Activated CD4-positive, alpha-beta T cell treated with anti-CD3 and anti-CD28 coated beads, Interleukin-2, amount 50 U/mL, for 4 hours (primary cell): ENCODE measurements around the gene SHPK.

Source experiments
- DNase-seq, 2 experiments: peaks; one replicate each; pipeline ENCODE4 v3.0.0-alpha.2; 2020

SHPK gene

DNA sequence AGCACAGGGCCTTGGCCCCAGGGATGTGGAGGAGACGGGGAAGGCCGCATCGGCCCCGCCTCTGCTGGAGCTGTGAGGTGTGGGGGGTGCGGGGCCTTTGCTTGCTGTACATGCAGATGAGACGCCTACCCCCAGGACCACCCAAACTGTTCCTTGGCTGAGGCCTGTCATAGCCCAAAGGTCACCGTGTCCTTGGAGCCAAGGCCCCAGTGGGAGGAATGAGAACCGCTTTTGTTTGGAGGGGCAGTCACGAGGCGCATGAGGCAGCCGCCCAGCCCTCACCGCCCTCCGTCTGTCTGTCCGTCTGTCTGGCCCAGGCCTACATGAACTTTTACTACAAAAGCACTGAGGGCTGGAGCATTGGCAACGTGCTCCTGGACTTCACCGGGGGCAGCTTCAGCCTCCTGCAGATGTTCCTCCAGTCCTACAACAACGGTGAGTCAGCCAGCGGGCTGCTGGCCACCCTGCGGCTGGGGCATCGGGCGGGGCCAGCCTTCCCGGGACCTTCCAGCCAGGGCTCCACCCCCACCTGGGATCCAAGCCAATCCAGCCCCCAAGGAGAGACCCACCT lies 23.6 kb upstream of the SHPK start:
- no peak for DNase-seq

DNA sequence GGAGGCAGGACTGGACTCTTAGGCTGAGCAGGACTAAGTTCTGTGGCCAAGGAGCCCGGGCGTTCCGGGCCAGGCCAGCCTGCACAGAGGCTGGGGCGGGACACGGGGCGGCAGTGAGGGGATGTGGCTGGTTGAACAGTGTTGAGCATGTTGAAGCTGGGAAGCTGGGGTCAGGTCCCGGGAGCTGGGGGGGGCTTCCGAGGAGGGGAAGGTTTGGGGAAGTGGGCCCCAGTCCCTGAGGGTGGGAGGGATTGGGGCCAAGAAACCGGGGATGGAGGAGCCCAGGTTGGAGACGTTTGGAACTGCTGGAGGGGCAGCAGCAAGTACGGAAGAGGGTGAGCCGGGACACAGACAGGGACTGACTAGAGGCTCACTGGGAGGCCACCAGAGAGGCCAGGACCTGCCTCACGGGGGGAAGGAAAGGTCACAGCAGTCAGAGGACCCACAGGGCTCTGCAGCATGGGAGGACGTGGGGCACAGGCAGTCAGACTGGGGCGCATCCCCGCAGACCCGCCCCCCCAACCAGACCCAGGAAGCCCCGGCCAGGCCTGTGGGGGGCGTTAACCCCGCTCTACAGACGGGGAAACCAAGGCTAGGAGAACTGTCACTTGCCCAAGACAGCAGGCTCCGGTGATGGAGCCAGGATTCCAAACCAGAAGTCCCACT lies 22.9 kb upstream of the SHPK start:
- no peak for DNase-seq

DNA sequence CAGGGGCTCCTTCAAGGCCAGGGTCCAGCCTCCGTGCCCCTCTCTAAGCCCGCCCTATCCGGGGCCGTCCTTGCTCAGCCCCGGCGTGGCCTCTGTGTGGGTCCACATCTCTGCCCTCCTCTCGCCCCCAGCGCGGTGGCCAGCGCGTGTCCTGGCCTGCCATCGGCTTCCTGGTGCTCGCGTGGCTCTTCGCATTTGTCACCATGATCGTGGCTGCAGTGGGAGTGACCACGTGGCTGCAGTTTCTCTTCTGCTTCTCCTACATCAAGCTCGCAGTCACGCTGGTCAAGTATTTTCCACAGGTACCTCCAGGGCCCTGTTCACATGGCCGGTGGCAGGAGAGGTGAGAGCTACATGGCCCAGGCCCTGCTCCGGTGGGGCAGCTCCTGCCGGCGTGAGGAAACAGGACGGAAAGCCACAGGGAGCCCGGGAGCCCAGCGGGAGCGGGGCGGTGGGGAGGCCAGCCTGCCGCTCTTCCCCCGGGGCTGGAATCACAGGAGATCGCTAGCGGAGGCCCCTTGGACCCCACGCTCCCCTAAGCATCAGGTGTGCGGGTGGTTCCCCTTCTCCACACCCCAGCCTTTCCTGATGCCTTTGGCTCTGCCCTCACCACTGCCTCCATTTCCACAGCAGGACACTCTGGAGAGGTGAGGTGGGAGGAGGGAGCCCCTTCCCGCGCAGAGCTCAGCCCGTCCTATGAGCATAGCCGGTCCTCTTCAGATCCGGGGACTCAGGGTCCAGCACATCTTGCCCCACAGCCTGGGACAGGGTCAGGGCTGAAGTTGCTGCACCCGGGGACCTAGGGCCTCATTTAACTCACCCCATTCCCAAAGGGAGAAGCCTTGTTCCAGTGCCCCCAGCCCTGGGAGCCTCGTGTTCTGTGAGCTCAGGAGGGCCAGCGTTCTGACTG lies 22.1 kb upstream of the SHPK start:
- DNase-seq: no peak

DNA sequence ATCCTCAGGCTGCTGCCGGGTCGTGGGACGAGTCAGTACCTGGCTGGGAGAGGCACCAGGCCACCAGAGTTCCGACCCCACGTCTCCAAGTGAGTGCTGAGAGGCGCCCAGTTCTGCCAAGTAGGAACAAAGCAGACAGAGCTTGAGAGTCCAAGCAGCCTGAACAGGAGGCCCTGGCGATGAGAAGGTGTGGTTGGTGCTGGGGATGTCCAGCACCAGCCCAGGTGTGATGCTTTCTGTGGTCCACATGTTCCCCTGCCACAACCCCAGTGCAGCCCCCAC lies 21.5 kb upstream of the SHPK start:
- DNase-seq: no peak

DNA sequence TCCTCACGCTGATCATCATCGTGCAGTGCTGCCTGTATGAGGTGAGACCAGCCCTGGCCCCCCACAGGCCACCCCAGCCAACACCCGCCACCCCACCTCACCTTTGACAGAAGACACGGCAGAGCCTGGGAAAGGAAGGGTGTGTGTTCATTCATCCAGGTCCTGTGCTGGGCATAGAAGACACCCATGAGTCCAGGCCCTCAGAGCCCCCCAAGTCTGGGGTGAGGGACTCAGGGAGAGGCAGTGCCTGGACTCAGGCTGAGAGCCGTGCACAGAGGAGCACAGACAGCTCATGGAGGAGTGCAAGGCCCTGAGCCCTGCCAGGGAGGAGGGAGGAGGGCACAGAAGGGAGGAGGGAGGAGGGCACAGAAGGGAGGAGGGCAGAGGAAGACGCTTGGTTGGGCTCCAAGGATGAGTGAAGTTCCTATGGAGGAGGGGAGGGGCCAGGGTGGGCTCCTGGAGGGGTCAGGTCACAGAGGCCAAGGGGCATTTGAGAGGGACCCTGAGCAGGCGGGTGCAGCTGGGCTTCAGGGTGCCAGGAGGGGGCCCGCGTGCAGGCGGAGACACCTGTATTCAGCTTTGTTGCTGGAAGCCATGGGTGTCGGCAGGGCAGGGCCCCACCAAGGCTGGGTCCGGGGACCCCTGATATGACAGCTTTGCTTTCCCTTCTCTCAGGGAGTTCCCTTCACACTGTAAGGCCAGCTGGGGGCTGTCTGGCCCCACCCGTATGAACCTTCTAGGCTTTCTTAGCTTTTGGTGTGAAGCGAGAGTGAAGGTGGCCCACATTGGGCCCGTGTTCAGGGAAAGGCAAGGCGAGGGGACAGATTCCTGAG lies 20.9 kb upstream of the SHPK start:
- no peak for DNase-seq

DNA sequence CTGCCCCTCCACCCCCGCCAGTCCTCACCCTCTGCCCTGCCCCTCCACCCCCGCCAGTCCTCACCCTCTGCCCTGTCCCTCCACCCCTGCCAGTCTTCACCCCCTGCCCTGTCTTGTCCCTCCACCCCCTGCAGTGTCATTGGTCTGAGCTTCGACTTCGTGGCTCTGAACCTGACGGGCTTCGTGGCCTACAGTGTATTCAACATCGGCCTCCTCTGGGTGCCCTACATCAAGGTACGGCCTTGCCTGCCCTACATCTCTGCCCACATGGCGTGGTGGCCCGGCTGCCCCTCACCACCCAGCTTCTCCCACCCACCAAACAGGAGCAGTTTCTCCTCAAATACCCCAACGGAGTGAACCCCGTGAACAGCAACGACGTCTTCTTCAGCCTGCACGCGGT lies 20.3 kb upstream of the SHPK start:
- DNase-seq: no peak

DNA sequence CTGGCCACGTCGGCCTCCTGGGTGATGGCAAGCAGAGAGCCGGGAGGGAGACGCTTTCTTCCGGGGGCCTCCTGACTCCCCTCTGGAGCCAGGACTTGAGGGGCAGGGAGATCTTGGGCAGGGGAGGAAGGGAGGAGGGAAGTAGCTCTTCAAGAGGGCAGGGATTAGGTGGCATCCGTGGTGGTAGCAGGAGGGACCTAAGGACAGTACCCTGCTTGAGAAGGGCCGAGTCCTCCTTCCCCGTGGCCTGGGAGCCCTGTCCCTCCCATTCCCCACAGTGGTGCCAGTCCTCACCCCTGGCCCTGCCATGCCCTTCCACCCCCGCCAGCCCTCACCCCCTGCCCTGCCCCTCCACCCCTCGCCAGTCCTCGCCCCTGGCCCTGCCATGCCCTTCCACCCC lies 19.7 kb upstream of the SHPK start:
- no peak for DNase-seq

DNA sequence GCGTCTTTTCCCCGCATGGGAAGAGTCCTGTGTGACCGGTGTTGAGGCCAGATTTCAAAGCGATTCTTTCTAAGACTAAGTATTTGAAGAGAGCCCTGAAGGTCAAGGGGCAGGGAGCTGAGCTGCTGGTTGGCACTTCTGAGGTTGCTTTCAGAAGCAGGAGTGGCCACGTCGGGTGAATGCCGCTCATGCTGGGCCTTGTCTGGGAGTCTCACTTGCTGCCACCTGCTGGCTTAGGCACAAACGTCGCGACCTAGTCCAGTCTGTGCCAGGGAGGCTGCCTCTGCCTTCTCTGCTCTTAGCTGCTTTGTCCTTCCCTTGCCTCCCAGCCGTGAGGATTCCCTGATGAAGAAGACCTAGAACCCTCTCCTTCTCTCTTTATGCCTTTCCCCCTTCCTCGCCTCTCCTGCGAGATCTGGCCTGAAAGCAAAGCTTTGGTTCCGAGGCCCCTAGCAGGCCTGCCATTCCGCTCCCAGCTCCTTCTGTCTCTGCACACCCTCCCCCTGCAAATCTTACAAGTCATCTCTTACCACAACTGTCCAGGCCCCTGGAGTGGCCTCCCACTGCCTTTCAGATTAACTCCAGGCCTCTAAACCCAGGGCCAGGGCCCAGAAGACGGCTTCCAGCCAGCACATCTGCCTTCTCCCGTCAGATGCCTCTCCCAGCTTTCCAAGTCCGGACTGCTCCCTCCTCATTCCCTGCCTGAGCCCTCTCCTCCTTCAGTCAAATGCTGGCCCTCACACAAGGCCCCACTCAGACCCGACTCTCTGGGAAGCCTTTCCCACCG lies 11.9 kb upstream of the SHPK start:
- peak; percentile 39 for DNase-seq

DNA sequence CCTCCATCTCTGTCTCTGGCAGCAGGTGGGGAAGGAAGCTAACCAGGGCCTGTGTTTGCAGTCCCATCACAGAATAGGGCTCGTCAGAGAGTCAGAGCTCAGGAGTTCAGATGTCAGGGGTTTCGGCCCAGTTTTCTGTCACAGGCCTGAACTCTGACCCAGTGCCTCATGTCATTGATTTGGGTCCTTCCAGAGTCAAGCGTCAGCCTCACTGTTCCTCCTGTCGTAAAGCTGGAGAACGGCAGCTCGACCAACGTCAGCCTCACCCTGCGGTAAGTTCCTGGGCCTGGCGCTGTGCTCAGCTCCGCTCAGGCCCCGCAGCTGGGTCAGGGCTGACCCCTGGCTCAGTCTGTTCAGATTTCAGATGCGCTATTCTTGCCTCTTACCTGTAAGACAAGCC lies 11.2 kb upstream of the SHPK start:
- DNase-seq: no peak

DNA sequence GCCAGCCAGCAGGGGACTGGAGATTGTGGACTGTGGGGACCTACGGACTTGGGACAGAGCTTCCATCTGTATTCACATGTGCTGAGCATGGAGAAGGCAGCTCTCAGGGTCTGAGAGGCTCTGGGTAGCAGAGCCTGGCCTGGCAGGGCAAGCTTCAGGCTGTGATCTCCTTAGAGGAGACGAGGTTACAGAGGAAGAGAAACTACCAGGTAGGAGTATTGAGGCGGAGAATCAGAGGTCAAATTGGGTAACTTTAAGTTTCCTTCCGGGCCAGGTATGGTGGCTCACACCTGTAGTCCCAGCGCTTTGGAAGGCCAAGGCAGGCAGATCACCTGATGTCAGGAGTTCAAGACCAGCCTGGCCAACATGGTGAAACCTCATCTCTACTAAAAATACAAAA lies 9.3 kb upstream of the SHPK start:
- DNase-seq: no peak

DNA sequence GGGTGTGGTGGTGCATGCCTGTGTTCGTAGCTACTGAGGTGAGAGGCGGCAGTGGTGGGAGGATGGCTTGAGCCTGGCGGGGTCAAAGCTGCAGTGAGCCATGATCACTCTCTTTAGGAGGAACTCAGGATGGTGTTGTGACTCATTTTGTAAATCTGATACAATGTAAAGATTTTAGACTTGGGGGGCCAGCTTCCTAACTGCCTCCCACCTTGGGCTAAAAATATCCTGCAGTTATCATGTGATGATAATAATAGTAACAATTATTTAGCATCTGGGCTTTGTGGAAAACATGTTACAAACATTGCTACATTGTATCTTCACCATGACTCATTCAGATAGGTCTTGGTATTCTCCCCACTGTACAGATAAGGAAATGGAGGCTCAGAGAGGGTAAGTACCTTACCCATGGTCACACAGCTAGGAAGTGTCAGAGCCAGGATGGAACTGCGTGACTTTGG lies 7.9 kb upstream of the SHPK start:
- no peak for DNase-seq

DNA sequence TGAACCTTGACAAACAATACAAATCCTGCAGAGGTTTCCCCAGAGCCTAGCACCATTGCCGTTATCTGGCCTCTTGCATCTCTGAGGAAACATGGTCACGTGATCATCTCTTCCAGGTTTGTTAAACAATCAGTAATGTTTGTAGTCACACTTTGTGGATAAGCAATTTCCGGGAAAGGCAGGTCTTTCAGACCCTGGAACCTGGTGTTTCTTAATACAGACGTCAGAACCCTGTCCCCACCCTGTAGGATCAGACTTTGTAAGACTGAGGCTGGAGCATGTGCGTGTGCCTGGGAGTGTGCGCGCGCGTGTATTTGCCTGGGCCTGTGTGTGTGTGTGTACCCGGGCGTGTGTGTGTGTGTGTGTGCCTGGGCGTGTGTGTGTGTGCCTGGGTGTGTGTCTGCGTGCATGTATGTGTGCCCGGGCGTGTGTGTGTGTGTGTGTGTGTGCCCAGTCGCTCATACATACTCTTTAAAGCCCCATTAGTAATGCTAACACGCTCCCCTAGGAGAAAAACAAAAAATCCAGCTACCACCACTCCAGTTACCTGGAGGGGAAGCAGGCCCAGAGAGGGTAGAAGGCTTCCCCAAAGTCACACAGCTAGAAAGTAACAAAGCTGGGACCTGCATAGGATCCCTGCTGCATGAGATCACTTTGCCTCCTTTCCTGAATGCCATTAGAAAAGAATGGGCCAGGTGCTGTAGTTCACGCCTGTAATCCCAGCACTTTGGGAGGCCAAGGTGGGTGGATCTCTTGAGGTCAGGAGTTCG lies 5.9 kb upstream of the SHPK start:
- DNase-seq: no peak

DNA sequence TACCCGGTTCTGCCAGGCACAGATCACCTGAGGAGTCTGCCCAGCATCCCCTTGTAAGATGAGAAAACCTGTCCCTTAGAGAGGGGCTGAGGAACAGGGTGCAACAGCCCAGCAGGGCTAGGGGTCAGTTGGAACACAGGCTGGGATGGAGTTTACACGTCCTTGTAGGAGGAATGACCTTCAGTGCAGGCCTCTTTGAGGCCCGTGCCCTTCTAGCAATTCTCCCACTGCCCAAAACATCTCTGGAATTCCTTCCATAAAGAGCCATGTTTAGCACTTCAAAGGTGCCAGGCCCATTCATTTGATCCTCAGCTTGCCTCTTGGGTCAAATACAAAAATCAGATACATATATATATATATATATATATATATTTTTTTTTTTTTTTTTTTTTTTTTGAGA lies 5.0 kb upstream of the SHPK start:
- no peak for DNase-seq

DNA sequence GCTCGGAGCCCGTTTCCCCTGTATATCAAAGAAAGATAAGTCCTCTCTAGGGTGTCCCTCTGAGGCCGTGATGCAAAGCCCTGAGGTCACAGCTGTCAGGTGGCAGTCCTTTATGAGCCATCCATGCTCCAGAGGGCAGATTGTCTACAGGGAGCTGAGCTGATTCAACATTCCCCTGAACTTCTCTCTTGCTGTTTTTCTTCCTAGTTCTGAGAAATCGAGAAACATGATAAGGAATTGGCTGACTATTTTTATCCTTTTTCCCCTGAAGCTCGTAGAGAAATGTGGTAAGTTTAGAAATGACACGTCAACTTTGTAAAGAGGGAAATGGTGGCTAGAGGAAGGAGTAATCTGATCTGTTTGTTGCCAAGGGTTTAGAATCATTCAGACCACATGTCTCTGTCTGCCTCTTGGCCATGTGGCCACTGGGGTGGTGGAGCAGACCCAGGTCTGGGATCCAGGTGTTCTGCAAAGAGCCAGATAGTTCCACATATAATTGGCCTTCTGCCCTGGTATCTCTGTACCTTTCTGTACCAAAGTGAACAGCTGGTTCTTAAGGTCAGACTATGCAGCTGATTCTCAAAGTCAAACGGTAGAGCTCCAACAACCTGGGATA lies 4.0 kb upstream of the SHPK start:
- no peak for DNase-seq

DNA sequence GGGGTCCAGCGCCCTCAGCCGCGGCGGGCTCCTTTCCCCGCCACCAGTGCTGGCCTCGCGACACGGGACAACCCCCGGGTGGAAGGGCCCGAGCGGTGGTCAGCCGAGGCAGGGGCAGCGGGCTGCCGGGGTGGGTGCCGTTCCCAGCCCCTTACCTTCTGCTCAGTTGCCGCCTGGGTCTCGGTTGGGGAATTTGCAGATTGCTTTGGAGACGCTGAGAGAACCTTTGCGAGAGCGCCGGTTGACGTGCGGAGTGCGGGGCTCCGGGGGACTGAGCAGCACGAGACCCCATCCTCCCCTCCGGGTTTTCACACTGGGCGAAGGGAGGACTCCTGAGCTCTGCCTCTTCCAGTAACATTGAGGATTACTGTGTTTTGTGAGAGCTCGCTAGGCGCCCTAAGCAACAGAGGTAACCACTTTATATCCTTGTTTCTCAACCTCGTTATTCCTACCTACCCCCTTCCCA lies 891 bp upstream of the SHPK start:
- peak in 1 of 2 experiments; percentile 6 for DNase-seq

DNA sequence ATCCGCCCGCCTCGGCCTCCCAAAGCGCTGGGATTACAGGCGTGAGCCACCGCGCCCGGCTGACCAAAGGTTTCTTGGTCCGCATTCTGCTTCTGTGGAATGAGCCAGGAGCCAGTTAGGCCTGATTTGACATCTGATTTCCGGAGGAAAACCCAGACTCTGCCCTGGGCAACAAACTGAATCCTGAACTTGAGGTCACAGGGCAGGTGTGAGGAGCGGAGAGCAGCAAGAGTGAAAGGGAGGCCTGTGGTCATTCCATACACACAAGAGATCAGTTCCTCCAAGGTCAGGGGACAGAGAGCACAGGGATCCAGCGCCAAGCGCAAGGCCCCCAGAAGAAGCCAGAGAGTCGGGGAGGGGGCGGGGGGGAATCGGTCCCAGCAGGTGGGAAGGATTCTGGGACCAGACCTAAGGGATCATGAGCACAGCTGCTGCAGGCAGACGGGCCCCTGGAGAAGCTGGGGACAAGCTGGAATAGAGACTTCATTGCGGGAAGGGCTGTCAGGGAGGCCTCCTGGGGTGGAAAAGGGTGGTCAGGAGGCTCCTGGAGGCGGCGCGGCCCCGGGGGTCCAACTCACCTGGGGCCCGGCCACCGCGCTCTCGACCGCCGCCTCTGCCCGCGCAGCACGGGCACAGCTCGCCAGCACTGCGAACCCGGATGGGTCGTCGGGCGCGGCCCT lies 436 bp downstream of the SHPK start:
- no peak for DNase-seq

DNA sequence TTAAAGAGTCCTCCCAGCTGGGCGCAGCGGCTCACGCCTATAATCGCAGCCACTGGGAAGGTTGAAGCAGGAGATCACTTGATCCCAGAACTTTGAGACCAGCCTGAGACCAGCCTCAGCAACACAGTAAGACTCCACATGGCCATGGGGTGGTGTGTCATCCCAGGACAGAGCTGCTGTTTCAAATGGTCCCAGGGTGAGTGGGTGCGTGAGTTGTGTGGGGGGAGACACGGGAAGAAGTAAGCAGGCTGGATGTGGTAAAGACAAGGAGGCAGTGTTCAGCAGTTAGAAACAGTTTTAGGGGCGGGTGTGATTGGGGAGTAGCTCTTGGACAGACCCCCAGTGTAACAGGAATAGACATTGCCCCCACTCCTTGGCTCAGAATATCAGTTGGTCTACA lies 3.8 kb downstream of the SHPK start:
- no peak for DNase-seq

DNA sequence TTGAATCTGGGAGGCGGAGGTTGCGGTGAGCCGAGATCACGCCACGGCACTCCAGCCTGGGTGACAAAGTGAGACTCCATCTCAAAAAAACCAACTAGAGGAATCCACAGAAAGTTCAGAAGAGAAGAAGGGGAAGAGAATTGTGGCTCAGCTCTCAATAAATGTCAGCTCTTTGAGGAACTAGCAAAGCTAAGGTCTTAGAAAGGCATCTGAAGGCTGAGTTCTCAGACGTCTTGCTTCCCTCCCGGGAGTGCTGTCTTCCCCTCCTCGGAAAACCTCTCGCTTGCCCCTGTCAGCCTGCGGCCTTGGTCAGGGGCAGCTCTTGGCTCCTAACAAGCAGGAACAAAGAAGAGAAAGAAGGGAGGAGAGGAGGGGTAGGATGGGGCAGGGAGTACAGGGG lies 5.3 kb downstream of the SHPK start:
- DNase-seq: no peak

DNA sequence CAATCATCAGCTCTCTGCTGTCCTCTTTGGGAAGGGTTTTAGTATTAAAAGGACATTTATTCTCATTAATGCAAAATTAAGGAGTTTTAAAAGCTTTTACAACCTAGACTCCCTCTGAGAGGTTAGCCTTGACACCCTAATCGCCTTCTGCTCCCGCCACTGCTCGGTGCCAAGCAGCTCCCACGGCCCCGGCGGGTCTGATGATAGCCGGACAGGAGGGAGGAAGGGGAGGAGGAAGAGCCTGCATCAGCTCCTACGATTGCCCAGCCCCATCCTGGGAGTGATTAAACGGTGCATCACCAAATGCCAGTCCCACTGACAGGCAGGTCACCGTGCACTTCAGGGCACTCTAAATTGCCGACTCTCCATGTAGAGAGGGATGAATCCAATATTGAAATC lies 8.3 kb downstream of the SHPK start:
- DNase-seq: no peak
